ENCODE results near the gene HAPSTR1. TPM values are rescaled to one million over a fixed set of nuclear protein-coding genes. Genes with fewer than 3 reads are reported as not detected.

Gene HAPSTR1
- total RNA-seq, 2 experiments from 2014 or later, result 58.2 to 58.9 TPM

GRCh38 chr16:9091867-9092281 is 430 bp downstream of the HAPSTR1 start:
- ChIA-PET CTCF (interaction anchor here (1.1 to 2.5 kb wide), 3 partner anchors 14 to 155 kb away, joined by 3 to 15 read pairs (median 3); no protein-coding TSS in a partner anchor), POLR2A (interaction anchor here (1.0 to 3.2 kb wide), 13 partner anchors 9 to 223 kb away, joined by 3 to 36 read pairs (median 7); partner anchors contain the start of genes CARHSP1 and USP7)

- POLR2A ChIA-PET, result interaction anchor here (0.7 to 3.2 kb wide), 10 partner anchors 8 to 224 kb away, joined by 3 to 36 read pairs (median 8); partner anchors contain the start of genes CARHSP1 and USP7
- CTCF ChIA-PET, result interaction anchor here (0.7 to 1.5 kb wide), 5 partner anchors 11 to 145 kb away, joined by 3 to 4 read pairs (median 3); no protein-coding TSS in a partner anchor
Measured at GRCh38 chr16:9092282-9092977, 986 bp downstream of the HAPSTR1 start.

GRCh38 chr16:9092978-9093344 is 1.5 kb downstream of the HAPSTR1 start:
- CTCF ChIA-PET, result interaction anchor here (0.7 to 1.5 kb wide), 5 partner anchors 10 to 137 kb away, joined by 3 to 4 read pairs (median 3); no protein-coding TSS in a partner anchor
- POLR2A ChIA-PET, result interaction anchor here (0.7 to 3.2 kb wide), 7 partner anchors 10 to 224 kb away, joined by 3 to 36 read pairs (median 15); partner anchors contain the start of genes CARHSP1 and USP7

GRCh38 chr16:9094011-9094846 is 2.8 kb downstream of the HAPSTR1 start:
- POLR2A ChIA-PET, result interaction anchor here (0.6 kb wide), 1 partner anchor 19 kb away, joined by 13 read pairs; no protein-coding TSS in a partner anchor
- CTCF ChIA-PET, result no interaction called here

GRCh38 chr16:9095171-9095570 is 3.7 kb downstream of the HAPSTR1 start:
- POLR2A ChIA-PET, result no interaction called here
- CTCF ChIA-PET, result no interaction called here

GRCh38 chr16:9095656-9096397 is 4.4 kb downstream of the HAPSTR1 start:
- ChIA-PET POLR2A (no interaction called here), CTCF (no interaction called here)

- ChIA-PET POLR2A (no interaction called here), CTCF (no interaction called here)
Measured at GRCh38 chr16:9096416-9096952, 5.0 kb downstream of the HAPSTR1 start.

- ChIA-PET POLR2A (no interaction called here), CTCF (interaction anchor here (0.6 to 0.7 kb wide), 2 partner anchors 8 to 27 kb away, joined by 3 read pairs; no protein-coding TSS in a partner anchor)
Measured at GRCh38 chr16:9097266-9098219, 6.1 kb downstream of the HAPSTR1 start.

GRCh38 chr16:9098377-9099090 is 7.1 kb downstream of the HAPSTR1 start:
- POLR2A ChIA-PET, result no interaction called here
- CTCF ChIA-PET, result interaction anchor here (0.6 to 1.2 kb wide), 2 partner anchors 7 to 138 kb away, joined by 3 read pairs; no protein-coding TSS in a partner anchor

GRCh38 chr16:9099131-9099625 is 7.7 kb downstream of the HAPSTR1 start:
- CTCF ChIA-PET, result interaction anchor here (1.2 kb wide), 1 partner anchor 138 kb away, joined by 3 read pairs; no protein-coding TSS in a partner anchor
- POLR2A ChIA-PET, result interaction anchor here (0.7 kb wide), 1 partner anchor 8 kb away, joined by 3 read pairs; the partner anchor contains the start of gene HAPSTR1

- POLR2A ChIA-PET, result interaction anchor here (0.6 to 3.7 kb wide), 2 partner anchors 11 to 15 kb away, joined by 8 to 29 read pairs; partner anchors contain the start of gene HAPSTR1
- CTCF ChIA-PET, result interaction anchor here (1.8 kb wide), 1 partner anchor 9 kb away, joined by 4 read pairs; no protein-coding TSS in a partner anchor
Measured at GRCh38 chr16:9102379-9102778, 10.9 kb downstream of the HAPSTR1 start.

GRCh38 chr16:9102943-9103342 is 11.5 kb downstream of the HAPSTR1 start:
- ChIA-PET CTCF (interaction anchor here (1.8 kb wide), 1 partner anchor 10 kb away, joined by 4 read pairs; no protein-coding TSS in a partner anchor), POLR2A (interaction anchor here (0.5 to 3.7 kb wide), 4 partner anchors 11 to 139 kb away, joined by 3 to 29 read pairs (median 8); partner anchors contain the start of genes HAPSTR1 and USP7)

GRCh38 chr16:9103546-9103945 is 12.1 kb downstream of the HAPSTR1 start:
- ChIA-PET CTCF (interaction anchor here (1.8 kb wide), 1 partner anchor 11 kb away, joined by 4 read pairs; no protein-coding TSS in a partner anchor), POLR2A (interaction anchor here (0.5 to 3.7 kb wide), 3 partner anchors 12 to 140 kb away, joined by 3 to 29 read pairs (median 9); partner anchors contain the start of genes HAPSTR1 and USP7)

- POLR2A ChIA-PET, result interaction anchor here (3.7 kb wide), 1 partner anchor 13 kb away, joined by 29 read pairs; the partner anchor contains the start of gene HAPSTR1
- CTCF ChIA-PET, result no interaction called here
Measured at GRCh38 chr16:9105189-9105588, 13.7 kb downstream of the HAPSTR1 start.

GRCh38 chr16:9107025-9107970 is 15.9 kb downstream of the HAPSTR1 start:
- CTCF ChIA-PET, result no interaction called here
- POLR2A ChIA-PET, result no interaction called here

Measured in activated CD8-positive, alpha-beta memory T cell treated with anti-CD3 and anti-CD28 coated beads for 36 hours (primary cell).